ENCODE measurements around the gene SLCO3A1.

SLCO3A1 gene

DNA sequence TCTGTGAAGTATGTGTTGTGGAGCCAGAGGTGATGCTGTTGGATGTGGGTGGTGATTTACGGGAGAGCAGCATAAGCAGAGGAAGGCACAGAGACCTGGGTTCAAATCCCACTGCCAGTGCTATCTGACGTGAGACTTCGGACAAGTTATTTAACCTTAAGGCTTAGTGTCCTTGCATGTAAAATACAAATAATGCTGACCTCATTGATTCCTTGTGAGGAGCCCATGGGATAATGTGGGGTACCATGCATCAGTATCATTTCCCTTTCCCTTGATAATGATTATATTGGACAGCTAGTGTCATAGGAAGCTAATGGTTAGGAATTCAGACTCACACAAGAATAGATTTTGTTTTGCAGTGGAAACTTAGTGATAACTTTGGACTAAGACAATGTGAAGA, 141.6 kb downstream of the SLCO3A1 start:
- no peak for TF ChIP-seq CTCF (IDR thresholded peaks at IDR 0.05; ENCODE audit: low read depth, low read length)
- Histone ChIP-seq H3K36me3 (no peaks in the 10 kb centered on the region), H3K27me3 (no peaks in the 10 kb centered on the region), H3K9me3 (no peaks in the 10 kb centered on the region), H3K4me3 (ENCODE audit: low read depth, low read length) (no peak overlapping the region), H3K4me1 (no peaks in the 10 kb centered on the region; the same call in 1 of the 2 replicates)
- DNase-seq, result no peak

- no peak overlapping the region for H3K4me3 ChIP-seq (ENCODE audit: low read depth, low read length)
- no peaks in the 10 kb centered on the region for H3K27me3 ChIP-seq
- H3K4me1 ChIP-seq, result no peaks in the 10 kb centered on the region; the same call in 1 of the 2 replicates
- no peak for DNase-seq
- no peaks in the 10 kb centered on the region for H3K36me3 ChIP-seq
- TF ChIP-seq CTCF (IDR thresholded peaks at IDR 0.05; ENCODE audit: low read depth, low read length), result no peak
- no peaks in the 10 kb centered on the region for H3K9me3 ChIP-seq
Observed at GRCh38 chr15:91997163-91997562, 143.7 kb downstream of the SLCO3A1 start.

DNA sequence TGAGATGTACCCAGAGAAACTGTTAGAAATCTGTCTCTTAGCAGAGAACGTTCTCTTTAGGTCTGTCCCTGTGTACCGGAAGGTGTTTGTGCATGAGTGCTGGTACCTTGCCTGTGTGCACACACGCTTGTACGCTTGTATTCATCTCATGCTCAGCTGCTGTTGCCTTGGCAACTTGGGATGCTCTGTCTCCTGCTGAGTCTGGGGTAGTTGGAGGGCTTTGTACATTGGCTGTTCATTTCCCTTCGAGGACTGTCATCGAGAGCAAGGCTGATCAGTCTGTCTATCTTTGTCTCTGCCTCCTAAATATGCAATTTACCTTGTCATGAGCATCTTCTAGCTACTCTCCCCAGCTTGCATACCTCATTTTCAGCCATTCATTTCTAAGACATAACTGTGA, 147.2 kb downstream of the SLCO3A1 start:
- DNase-seq, result no peak
- Histone ChIP-seq H3K9me3 (no peaks in the 10 kb centered on the region), H3K27me3 (no peaks in the 10 kb centered on the region), H3K4me1 (peaks cover 17% of the 10 kb centered on the region), H3K4me3 (ENCODE audit: low read depth, low read length) (no peak overlapping the region), H3K36me3 (no peaks in the 10 kb centered on the region)
- no peak for TF ChIP-seq CTCF (IDR thresholded peaks at IDR 0.05; ENCODE audit: low read depth, low read length)

DNA sequence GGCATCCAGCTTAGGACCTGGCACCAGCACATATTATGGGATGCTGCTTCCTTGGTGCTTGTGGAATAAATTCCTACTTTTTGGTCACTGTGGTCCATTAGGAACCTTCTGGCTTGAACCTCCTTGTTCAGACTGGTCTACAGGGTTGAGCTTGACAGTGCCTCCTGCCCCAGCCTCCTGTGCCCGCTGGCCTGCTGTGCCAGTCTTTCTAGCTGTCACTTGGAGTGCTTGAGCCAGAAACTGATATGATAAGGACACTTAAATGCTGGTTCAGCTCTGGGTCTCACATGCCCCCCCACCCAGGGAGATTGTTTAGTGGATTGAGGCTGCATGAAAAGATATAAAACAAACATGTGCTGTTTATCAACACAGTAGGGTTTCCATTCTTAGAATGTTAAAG, 147.8 kb downstream of the SLCO3A1 start:
- Histone ChIP-seq H3K36me3 (no peaks in the 10 kb centered on the region), H3K27me3 (no peaks in the 10 kb centered on the region), H3K9me3 (no peaks in the 10 kb centered on the region), H3K4me1 (peaks cover 21% of the 10 kb centered on the region), H3K4me3 (ENCODE audit: low read depth, low read length) (no peak overlapping the region)
- no peak for TF ChIP-seq CTCF (IDR thresholded peaks at IDR 0.05; ENCODE audit: low read depth, low read length)
- no peak for DNase-seq

DNA sequence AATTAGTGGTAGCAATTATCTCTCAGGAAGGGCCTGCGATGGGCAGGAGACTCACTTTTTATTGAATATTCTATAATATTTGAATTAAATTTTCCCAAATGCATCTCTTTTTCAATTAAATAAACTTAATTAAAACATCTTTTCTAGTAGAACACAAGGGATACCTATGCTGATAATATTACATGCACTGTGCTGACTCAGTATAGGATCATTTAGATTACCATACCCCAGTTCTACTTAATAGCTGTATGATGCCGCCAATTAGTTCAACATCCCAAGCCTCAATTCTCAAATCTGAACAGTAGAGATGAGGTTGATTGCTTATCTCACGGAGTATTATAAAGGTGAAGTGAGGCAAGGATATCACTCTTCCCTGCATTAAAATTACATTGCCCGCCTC, 149.2 kb downstream of the SLCO3A1 start:
- H3K9me3 ChIP-seq, result no peaks in the 10 kb centered on the region
- H3K27me3 ChIP-seq, result no peaks in the 10 kb centered on the region
- no peak for DNase-seq
- TF ChIP-seq CTCF (IDR thresholded peaks at IDR 0.05; ENCODE audit: low read depth, low read length), result no peak
- H3K4me3 ChIP-seq (ENCODE audit: low read depth, low read length), result no peak overlapping the region
- H3K36me3 ChIP-seq, result no peaks in the 10 kb centered on the region
- peaks cover 21% of the 10 kb centered on the region for H3K4me1 ChIP-seq

DNA sequence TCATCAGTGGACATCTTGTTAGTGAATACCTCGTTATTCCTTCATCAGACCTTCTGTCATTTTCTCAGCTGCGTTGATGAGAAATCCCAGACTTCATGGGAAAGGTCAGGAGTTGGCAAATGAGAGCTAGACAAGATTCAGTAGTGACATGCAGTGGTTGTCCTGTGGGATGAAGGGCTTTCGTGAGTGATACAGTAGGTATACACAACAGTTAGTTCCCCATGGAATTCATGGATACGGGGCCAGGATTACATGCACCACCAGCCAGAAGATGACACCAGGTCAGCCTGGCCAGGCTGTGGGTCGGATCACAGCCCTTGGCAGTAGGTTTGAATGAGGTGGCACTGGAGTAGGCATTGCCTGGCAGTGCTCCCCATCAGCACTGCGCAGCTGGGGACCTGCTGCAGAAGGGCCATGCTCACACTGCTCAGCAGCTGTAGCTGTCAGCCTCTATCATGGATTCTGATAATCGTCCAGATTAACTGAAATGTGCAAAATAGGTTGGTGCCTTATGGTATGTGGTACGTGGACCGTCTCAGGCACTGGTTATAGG, 150.1 kb downstream of the SLCO3A1 start:
- peaks cover 21% of the 10 kb centered on the region for H3K4me1 ChIP-seq
- no peaks in the 10 kb centered on the region for H3K27me3 ChIP-seq
- DNase-seq, result no peak
- no peaks in the 10 kb centered on the region for H3K9me3 ChIP-seq
- no peak for TF ChIP-seq CTCF (IDR thresholded peaks at IDR 0.05; ENCODE audit: low read depth, low read length)
- H3K4me3 ChIP-seq (ENCODE audit: low read depth, low read length), result no peak overlapping the region
- H3K36me3 ChIP-seq, result no peaks in the 10 kb centered on the region
